SJSA1 (cell line): ENCODE results near the gene PRB4. TPM values are rescaled to one million over a fixed set of nuclear protein-coding genes. Genes with fewer than 3 reads are reported as not detected.
"Not testable (repeated sequence)": the region's sequence is repeated elsewhere in the genome, so short reads cannot be mapped to it uniquely, and the experiment has no call there.

Experiments
- DNase-seq, 2 experiments: peaks; one replicate each; pipeline ENCODE4 v3.0.0-alpha.2; 2015 to 2020; ENCODE audit warnings: low spot score in 2 of 2, low read depth in 1 of 2
- H3K27ac ChIP-seq: fragments of 250-450 bp; sonication (Bioruptor Pico); 2 replicates; pipeline ENCODE4 v1.5.1; 2020; ENCODE audit warnings: mild to moderate bottlenecking, moderate library complexity
- H3K27me3 ChIP-seq: fragments of 250-450 bp; sonication (Bioruptor Pico); replicated peaks from 2 replicates; pipeline ENCODE4 v1.5.1; 2020; ENCODE audit warnings: mild to moderate bottlenecking, moderate library complexity
- H3K36me3 ChIP-seq: fragments of 250-450 bp; sonication (Bioruptor Pico); 2 replicates; pipeline ENCODE4 v1.5.1; 2020; ENCODE audit warnings: mild to moderate bottlenecking
- H3K4me1 ChIP-seq: fragments of 250-450 bp; sonication (Bioruptor Pico); replicated peaks from 2 replicates; pipeline ENCODE4 v1.6.1; 2021; ENCODE audit warnings: mild to moderate bottlenecking
- H3K4me3 ChIP-seq: fragments of 250-450 bp; sonication (Bioruptor Pico); 2 replicates; pipeline ENCODE4 v1.5.1; 2020; ENCODE audit warnings: mild to moderate bottlenecking
- H3K9me3 ChIP-seq: fragments of 250-450 bp; sonication (Bioruptor Pico); replicated peaks from 2 replicates; pipeline ENCODE4 v1.5.1; 2020; ENCODE audit warnings: mild to moderate bottlenecking
- total RNA-seq: library from RNA; depleted of rRNA; stranded (reverse); fragments of >200 nt; shearing (Covaris generic); gene quantifications from 2 replicates; pipeline ENCODE4 v1.2.3, GENCODE V29; 2014; rRNA removed

PRB4 gene
- not detected in 2 replicates for total RNA-seq

GRCh38 chr12:11310336-11310735 lies at the start of gene PRB4:
PRB4 (minus strand) TSS chr12:11310436; CDS start chr12:11310398, 38 bp downstream.
- Histone ChIP-seq H3K27me3 (no peaks in the 10 kb centered on the region), H3K9me3 (no peaks in the 10 kb centered on the region), H3K36me3 (no peaks in the 10 kb centered on the region), H3K4me3 (no peak within 1 kb of the TSS), H3K27ac (no peak within 1 kb of the TSS), H3K4me1 (no peaks in the 10 kb centered on the region; the same call in 1 of the 2 replicates)
- DNase-seq = no peak

GRCh38 chr12:11351736-11352135 lies 41.5 kb upstream of the PRB4 start:
- DNase-seq, H3K27ac ChIP-seq, H3K4me3 ChIP-seq, H3K36me3 ChIP-seq, H3K9me3 ChIP-seq, H3K4me1 ChIP-seq, H3K27me3 ChIP-seq: not testable (repeated sequence)

GRCh38 chr12:11348439-11348838 lies 38.2 kb upstream of the PRB4 start:
- H3K27me3 ChIP-seq = no peaks in the 10 kb centered on the region
- H3K27ac ChIP-seq = no peak overlapping the region
- no peak for DNase-seq
- H3K9me3 ChIP-seq = no peaks in the 10 kb centered on the region
- H3K36me3 ChIP-seq = no peaks in the 10 kb centered on the region
- no peak overlapping the region for H3K4me3 ChIP-seq
- no peaks in the 10 kb centered on the region for H3K4me1 ChIP-seq

- no peaks in the 10 kb centered on the region for H3K4me1 ChIP-seq
- no peak overlapping the region for H3K27ac ChIP-seq
- H3K9me3 ChIP-seq = no peaks in the 10 kb centered on the region
- H3K36me3 ChIP-seq = no peaks in the 10 kb centered on the region
- no peaks in the 10 kb centered on the region for H3K27me3 ChIP-seq
- DNase-seq = no peak
- H3K4me3 ChIP-seq = no peak overlapping the region
Observed at GRCh38 chr12:11347810-11348209, 37.6 kb upstream of the PRB4 start.

GRCh38 chr12:11344500-11344899 lies 34.3 kb upstream of the PRB4 start:
- Histone ChIP-seq H3K4me3 (no peak overlapping the region), H3K9me3 (no peaks in the 10 kb centered on the region), H3K4me1 (no peaks in the 10 kb centered on the region), H3K27me3 (no peaks in the 10 kb centered on the region), H3K27ac (no peak overlapping the region), H3K36me3 (no peaks in the 10 kb centered on the region)
- DNase-seq = no peak

GRCh38 chr12:11324426-11324825 lies 14.2 kb upstream of the PRB4 start:
- H3K27ac ChIP-seq = no peak overlapping the region
- DNase-seq = no peak
- no peaks in the 10 kb centered on the region for H3K4me1 ChIP-seq
- H3K27me3 ChIP-seq = no peaks in the 10 kb centered on the region
- H3K4me3 ChIP-seq = no peak overlapping the region
- no peaks in the 10 kb centered on the region for H3K9me3 ChIP-seq
- no peaks in the 10 kb centered on the region for H3K36me3 ChIP-seq

GRCh38 chr12:11321980-11322379 lies 11.7 kb upstream of the PRB4 start:
- H3K27me3 ChIP-seq = no peaks in the 10 kb centered on the region
- no peaks in the 10 kb centered on the region for H3K36me3 ChIP-seq
- no peak for DNase-seq
- no peaks in the 10 kb centered on the region for H3K9me3 ChIP-seq
- H3K4me3 ChIP-seq = no peak overlapping the region
- no peaks in the 10 kb centered on the region for H3K4me1 ChIP-seq
- no peak overlapping the region for H3K27ac ChIP-seq

- no peaks in the 10 kb centered on the region for H3K36me3 ChIP-seq
- peak in 1 of 2 experiments; percentile 2 for DNase-seq
Observed at GRCh38 chr12:11307143-11307542, 3.1 kb downstream of the PRB4 start.

GRCh38 chr12:11273449-11273848 lies 36.8 kb downstream of the PRB4 start:
- Histone ChIP-seq H3K4me1 (no peaks in the 10 kb centered on the region), H3K27me3 (no peaks in the 10 kb centered on the region), H3K9me3 (no peaks in the 10 kb centered on the region), H3K36me3 (no peaks in the 10 kb centered on the region), H3K4me3 (no peak overlapping the region), H3K27ac (no peak overlapping the region)
- DNase-seq = no peak

More at GRCh38 chr12:11307143-11307542, 3.1 kb downstream of the PRB4 start:
- Histone ChIP-seq H3K4me1 (no peaks in the 10 kb centered on the region; the same call in 1 of the 2 replicates), H3K27me3 (no peaks in the 10 kb centered on the region), H3K9me3 (no peaks in the 10 kb centered on the region), H3K4me3 (no peak overlapping the region), H3K27ac (no peak overlapping the region)

- no peaks in the 10 kb centered on the region for H3K27me3 ChIP-seq
- no peaks in the 10 kb centered on the region for H3K4me1 ChIP-seq
- H3K36me3 ChIP-seq = no peaks in the 10 kb centered on the region
- no peak for DNase-seq
- no peaks in the 10 kb centered on the region for H3K9me3 ChIP-seq
- H3K27ac ChIP-seq = no peak within 1 kb of the TSS
- no peak within 1 kb of the TSS for H3K4me3 ChIP-seq
Observed at GRCh38 chr12:11269607-11270006, 40.6 kb downstream of the PRB4 start, which contains the start of gene PRB3. PRB3 (minus strand) TSS chr12:11269707; CDS start chr12:11269669, 38 bp downstream.

GRCh38 chr12:11264501-11264900 lies 45.7 kb downstream of the PRB4 start:
- H3K36me3 ChIP-seq = no peaks in the 10 kb centered on the region
- no peaks in the 10 kb centered on the region for H3K4me1 ChIP-seq
- H3K4me3 ChIP-seq = no peak overlapping the region
- no peak for DNase-seq
- no peak overlapping the region for H3K27ac ChIP-seq
- H3K9me3 ChIP-seq = no peaks in the 10 kb centered on the region
- H3K27me3 ChIP-seq = no peaks in the 10 kb centered on the region

Other genes starting within 250 kb of the PRB4 start
- gene TAS2R46, start 248.1 kb downstream of the PRB4 start, total RNA-seq = 0.89 and 6.9 TPM in 2 replicates
- 0.29 TPM in 1 of 2 replicates, not detected in the other for gene TAS2R43, start 218.1 kb downstream of the PRB4 start, total RNA-seq
- gene TAS2R30, start 175.8 kb downstream of the PRB4 start, total RNA-seq = 1.6 and 1.8 TPM in 2 replicates
- gene SMIM10L1, start 139.2 kb downstream of the PRB4 start, total RNA-seq = 11.3 and 13.2 TPM in 2 replicates
- not detected in 2 replicates for gene TAS2R42, start 123.5 kb downstream of the PRB4 start, total RNA-seq
- gene PRB3, start 40.7 kb downstream of the PRB4 start, total RNA-seq = not detected in 2 replicates
- gene PRB2, start 85.1 kb upstream of the PRB4 start, total RNA-seq = not detected in 2 replicates